AG04450 (cell line): ENCODE data around the gene CYTH2. TPM values are rescaled to one million over a fixed set of nuclear protein-coding genes. Genes with fewer than 3 reads are reported as not detected.

Experiments used
- CTCF ChIA-PET: fragments of 300-600, 350-600 bp; formaldehyde crosslinking; extraction: SDS; loops from one replicate; lab custom pipeline; 2022; ENCODE audit warnings: antibody characterized with exemption, inconsistent platforms; lab: Charles Lee
- POLR2A ChIA-PET: fragments of 350-600 bp; formaldehyde crosslinking; extraction: SDS; loops from one replicate; lab custom pipeline; 2021; ENCODE audit warnings: antibody characterized with exemption, inconsistent platforms; lab: Yijun Ruan, JAX
- DNase-seq: peaks from one replicate; pipeline ENCODE4 v3.0.0-alpha.2; 2011; ENCODE audit warnings: low read depth, low spot score
- H3K27ac ChIP-seq: one replicate; pipeline ENCODE4 v1.5.1; 2012; ENCODE audit warnings: low read depth, low read length, control low read depth
- H3K27me3 ChIP-seq: one replicate; pipeline ENCODE4 v1.6.0; 2012; ENCODE audit warnings: low read length; ENCODE audit not compliant: control insufficient read depth, insufficient read depth
- H3K4me3 ChIP-seq: 2 replicates; pipeline ENCODE4 v1.5.1; 2011; ENCODE audit warnings: mild to moderate bottlenecking, low read depth, low read length, control low read depth
- H3K9me3 ChIP-seq: 2 replicates; pipeline ENCODE4 v1.5.1; 2012; ENCODE audit warnings: low read length; ENCODE audit not compliant: control insufficient read depth, insufficient read depth
- polyA plus RNA-seq: library from polyadenylated mRNA; depleted of rRNA; stranded (reverse); fragments of >200 nt; gene quantifications from 2 replicates; pipeline ENCODE4 v1.2.3, GENCODE V29; 2011
- TF ChIP-seq, protein P1 (sequence below): IDR thresholded peaks from 2 replicates; pipeline ENCODE4 v1.5.1; 2011; ENCODE audit warnings: low read depth, low read length, control low read depth, inconsistent platforms

CYTH2 gene
- polyA plus RNA-seq, 1 experiment = 29.3 TPM

DNA sequence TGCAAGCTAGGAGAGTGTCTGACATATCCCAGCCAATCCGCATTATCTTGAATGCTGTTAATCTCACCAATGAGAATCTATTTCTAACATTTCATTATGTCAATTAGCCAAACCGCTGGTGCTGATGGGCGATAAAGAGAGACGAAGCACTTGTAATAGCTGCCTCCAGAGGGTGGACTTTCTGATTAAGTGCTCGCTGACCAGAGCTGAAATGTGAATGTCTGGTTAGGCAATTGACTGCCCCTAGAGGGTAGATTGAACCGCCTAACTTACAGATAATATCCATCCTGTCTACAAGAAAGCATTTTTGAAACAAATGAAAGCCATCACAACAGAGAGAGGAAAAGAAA, 23.9 kb upstream of the CYTH2 start:
- ChIA-PET CTCF (interaction anchor here (0.6 to 2.5 kb wide), 14 partner anchors 11 to 139 kb away, joined by 3 to 12 read pairs (median 4); partner anchors contain the start of genes KDELR1 and TMEM143), POLR2A (interaction anchor here (0.7 to 0.8 kb wide), 2 partner anchors 54 to 174 kb away, joined by 3 read pairs; partner anchors contain the start of genes KDELR1 and SPHK2)
- DNase-seq = peak; percentile 85
- H3K27ac ChIP-seq = peak overlapping the region; percentile 92
- H3K4me3 ChIP-seq = peak overlapping the region; percentile 96
- peaks cover 9% of the 10 kb centered on the region for H3K27me3 ChIP-seq
- TF ChIP-seq, protein P1, sequence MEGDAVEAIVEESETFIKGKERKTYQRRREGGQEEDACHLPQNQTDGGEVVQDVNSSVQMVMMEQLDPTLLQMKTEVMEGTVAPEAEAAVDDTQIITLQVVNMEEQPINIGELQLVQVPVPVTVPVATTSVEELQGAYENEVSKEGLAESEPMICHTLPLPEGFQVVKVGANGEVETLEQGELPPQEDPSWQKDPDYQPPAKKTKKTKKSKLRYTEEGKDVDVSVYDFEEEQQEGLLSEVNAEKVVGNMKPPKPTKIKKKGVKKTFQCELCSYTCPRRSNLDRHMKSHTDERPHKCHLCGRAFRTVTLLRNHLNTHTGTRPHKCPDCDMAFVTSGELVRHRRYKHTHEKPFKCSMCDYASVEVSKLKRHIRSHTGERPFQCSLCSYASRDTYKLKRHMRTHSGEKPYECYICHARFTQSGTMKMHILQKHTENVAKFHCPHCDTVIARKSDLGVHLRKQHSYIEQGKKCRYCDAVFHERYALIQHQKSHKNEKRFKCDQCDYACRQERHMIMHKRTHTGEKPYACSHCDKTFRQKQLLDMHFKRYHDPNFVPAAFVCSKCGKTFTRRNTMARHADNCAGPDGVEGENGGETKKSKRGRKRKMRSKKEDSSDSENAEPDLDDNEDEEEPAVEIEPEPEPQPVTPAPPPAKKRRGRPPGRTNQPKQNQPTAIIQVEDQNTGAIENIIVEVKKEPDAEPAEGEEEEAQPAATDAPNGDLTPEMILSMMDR = peak; percentile 89
- H3K9me3 ChIP-seq = peaks cover 6% of the 10 kb centered on the region; the same call in 1 of the 2 replicates

DNA sequence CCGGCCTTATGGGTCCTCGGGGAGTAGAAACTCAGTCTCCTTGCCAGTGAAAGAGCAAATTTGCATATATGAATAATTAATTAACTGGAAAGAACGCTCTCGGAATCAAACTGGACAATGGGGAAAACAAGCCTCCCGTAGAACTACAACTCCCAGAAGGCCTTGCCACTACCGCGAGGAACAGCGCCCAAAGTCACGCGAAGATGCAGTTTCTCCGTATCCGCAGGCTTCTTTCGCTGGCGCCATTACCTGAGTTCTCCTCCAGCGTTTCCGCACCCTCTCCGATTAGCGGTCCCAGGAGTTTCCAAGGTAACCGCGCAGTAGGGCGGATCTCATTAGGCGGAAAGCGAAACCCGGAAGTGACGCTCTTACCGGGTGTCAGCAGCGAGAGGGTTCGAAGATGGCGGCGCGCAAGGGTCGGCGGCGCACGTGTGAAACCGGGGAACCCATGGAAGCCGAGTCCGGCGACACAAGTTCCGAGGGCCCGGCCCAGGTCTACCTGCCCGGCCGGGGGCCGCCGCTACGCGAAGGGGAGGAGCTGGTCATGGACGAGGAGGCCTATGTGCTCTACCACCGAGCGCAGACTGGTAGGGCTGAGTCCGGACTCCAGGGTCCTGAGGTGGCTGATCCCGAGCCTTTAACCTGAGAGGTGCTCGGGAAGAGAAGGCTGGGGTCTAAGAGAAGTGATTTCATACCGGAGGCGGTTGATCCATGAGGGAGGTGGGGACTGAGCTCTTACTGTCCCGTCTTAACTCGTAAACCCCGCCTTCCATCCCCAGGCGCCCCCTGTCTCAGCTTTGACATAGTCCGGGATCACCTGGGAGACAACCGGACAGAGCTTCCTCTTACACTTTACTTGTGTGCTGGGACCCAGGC, 23.3 kb upstream of the CYTH2 start, which contains the start of gene GRWD1:
Gene GRWD1, plus strand, starts transcription at position 378 of the 876 bp plus-strand sequence. Its CDS starts 23 bp downstream, at position 401.
- Histone ChIP-seq H3K9me3 (peaks cover 6% of the 10 kb centered on the region; the same call in 1 of the 2 replicates), H3K4me3 (peak within 1 kb of the TSS; percentile 96), H3K27ac (peak within 1 kb of the TSS; percentile 92), H3K27me3 (peaks cover 9% of the 10 kb centered on the region)
- TF ChIP-seq, protein P1 = 0 out of 2 replicates have a peak, but pooled peaks have one; percentile 6
- ChIA-PET POLR2A (interaction anchor here (0.7 to 0.8 kb wide), 2 partner anchors 55 to 174 kb away, joined by 3 read pairs; partner anchors contain the start of genes KDELR1 and SPHK2), CTCF (interaction anchor here (0.6 to 2.5 kb wide), 13 partner anchors 12 to 346 kb away, joined by 3 to 12 read pairs (median 4); partner anchors contain the start of genes KDELR1 and TMEM143)
- DNase-seq = peak; percentile 81

DNA sequence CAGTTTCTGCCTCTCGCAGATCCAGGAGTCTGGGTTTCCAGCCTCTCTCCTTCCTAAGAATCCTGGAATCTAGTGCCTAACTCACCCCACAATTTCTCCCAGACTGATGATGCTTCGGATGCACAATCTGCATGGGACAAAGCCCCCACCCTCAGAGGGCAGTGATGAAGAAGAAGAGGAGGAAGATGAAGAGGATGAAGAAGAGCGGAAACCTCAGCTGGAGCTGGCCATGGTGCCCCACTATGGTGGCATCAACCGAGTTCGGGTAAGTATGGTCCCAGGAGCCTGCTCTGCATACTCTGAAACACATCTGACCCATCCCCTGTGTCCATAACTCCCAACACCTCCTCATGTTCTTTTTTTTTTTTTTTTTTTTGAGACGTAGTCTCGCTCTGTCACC, 22.6 kb upstream of the CYTH2 start:
- Histone ChIP-seq H3K27me3 (peaks cover 7% of the 10 kb centered on the region), H3K27ac (no peak overlapping the region), H3K9me3 (peaks cover 5% of the 10 kb centered on the region; the same call in 1 of the 2 replicates), H3K4me3 (peak overlapping the region; percentile 96)
- POLR2A ChIA-PET = no interaction called here
- TF ChIP-seq, protein P1 = no peak
- CTCF ChIA-PET = interaction anchor here (0.6 to 2.5 kb wide), 2 partner anchors 138 to 345 kb away, joined by 4 to 8 read pairs; no protein-coding TSS in a partner anchor
- DNase-seq = no peak

DNA sequence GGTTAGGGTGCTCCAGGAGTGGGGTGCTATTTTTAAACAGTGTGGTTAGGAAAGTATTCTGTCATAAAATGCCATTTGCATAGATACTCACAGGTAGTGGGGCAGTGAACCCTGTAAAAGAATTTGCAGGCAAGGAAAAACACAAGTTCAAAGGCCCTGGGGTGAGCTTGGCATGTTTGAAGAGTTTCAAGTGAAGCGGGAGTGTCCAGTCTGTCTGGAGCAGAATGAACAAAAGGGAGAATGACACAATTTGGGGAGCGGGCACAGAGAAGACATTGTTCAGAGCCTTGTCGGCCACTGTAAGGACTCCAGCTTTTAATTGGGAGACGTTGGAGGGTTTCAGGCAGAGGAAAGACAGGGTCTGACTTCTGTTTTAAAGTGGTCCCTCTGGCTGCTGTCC, 20.6 kb upstream of the CYTH2 start:
- no peak for DNase-seq
- no peaks in the 10 kb centered on the region; the same call in 1 of the 2 replicates for H3K9me3 ChIP-seq
- H3K27ac ChIP-seq = no peak overlapping the region
- H3K4me3 ChIP-seq = no peak overlapping the region
- CTCF ChIA-PET = interaction anchor here (1.5 kb wide), 1 partner anchor 57 kb away, joined by 4 read pairs; the partner anchor contains the start of gene KDELR1
- TF ChIP-seq, protein P1 = no peak
- no peaks in the 10 kb centered on the region for H3K27me3 ChIP-seq
- POLR2A ChIA-PET = interaction anchor here (0.7 kb wide), 1 partner anchor 10 kb away, joined by 3 read pairs; no protein-coding TSS in a partner anchor
